Stimulated activated CD8-positive, alpha-beta memory T cell treated with anti-CD3 and anti-CD28 coated beads, Interleukin-7, amount 100 ng/mL, for 24 hours (primary cell): ENCODE results near the gene FAM9C.
"Not testable (repeated sequence)": the region's sequence is repeated elsewhere in the genome, so short reads cannot be mapped to it uniquely, and the experiment has no call there.

ENCODE experiments used
- DNase-seq: peaks from one replicate; pipeline ENCODE4 v3.0.0-alpha.2; 2020; ENCODE audit warnings: low read depth

FAM9C gene

GRCh38 chrX:13076176-13076961 lies 31.9 kb upstream of the FAM9C start:
- DNase-seq = no peak

- DNase-seq = no peak
Observed at GRCh38 chrX:13074297-13075262, 30.2 kb upstream of the FAM9C start.

- no peak for DNase-seq
Observed at GRCh38 chrX:13069771-13070416, 25.5 kb upstream of the FAM9C start.

GRCh38 chrX:13068651-13069050 lies 24.2 kb upstream of the FAM9C start:
- no peak for DNase-seq

GRCh38 chrX:13067773-13068172 lies 23.4 kb upstream of the FAM9C start:
- DNase-seq = no peak

- no peak for DNase-seq
Observed at GRCh38 chrX:13066391-13066790, 22.0 kb upstream of the FAM9C start.

GRCh38 chrX:13064599-13065143 lies 20.3 kb upstream of the FAM9C start:
- no peak for DNase-seq

GRCh38 chrX:13063124-13063523 lies 18.7 kb upstream of the FAM9C start:
- DNase-seq = not testable (repeated sequence)

- not testable (repeated sequence) for DNase-seq
Observed at GRCh38 chrX:13062331-13062730, 17.9 kb upstream of the FAM9C start.

GRCh38 chrX:13061215-13061708 lies 16.8 kb upstream of the FAM9C start:
- not testable (repeated sequence) for DNase-seq

- no peak for DNase-seq
Observed at GRCh38 chrX:13059637-13060499, 15.4 kb upstream of the FAM9C start.

GRCh38 chrX:13055486-13055885 lies 11.1 kb upstream of the FAM9C start:
- no peak for DNase-seq

GRCh38 chrX:13053171-13053570 lies 8.8 kb upstream of the FAM9C start:
- no peak for DNase-seq

- no peak for DNase-seq
Observed at GRCh38 chrX:13051529-13052172, 7.2 kb upstream of the FAM9C start.

- DNase-seq = no peak
Observed at GRCh38 chrX:13051167-13051528, 6.7 kb upstream of the FAM9C start.

GRCh38 chrX:13050151-13050550 lies 5.7 kb upstream of the FAM9C start:
- DNase-seq = no peak

GRCh38 chrX:13048280-13048679 lies 3.9 kb upstream of the FAM9C start:
- no peak for DNase-seq

- no peak for DNase-seq
Observed at GRCh38 chrX:13047759-13048158, 3.3 kb upstream of the FAM9C start.

GRCh38 chrX:13046141-13046855 lies 1.9 kb upstream of the FAM9C start:
- no peak for DNase-seq

GRCh38 chrX:13043938-13044337 lies 482 bp downstream of the FAM9C start:
- no peak for DNase-seq
